Hippocampal formation (tissue), 2 donors: ENCODE results near the gene GALNT9.
"Not testable (repeated sequence)": the region's sequence is repeated elsewhere in the genome, so short reads cannot be mapped to it uniquely, and the experiment has no call there.

ENCODE experiments used
- DNase-seq, 2 donors: peaks; one replicate each; lab custom pipeline; 2025; lab: John Stamatoyannopoulos, UW

GALNT9 gene

DNA sequence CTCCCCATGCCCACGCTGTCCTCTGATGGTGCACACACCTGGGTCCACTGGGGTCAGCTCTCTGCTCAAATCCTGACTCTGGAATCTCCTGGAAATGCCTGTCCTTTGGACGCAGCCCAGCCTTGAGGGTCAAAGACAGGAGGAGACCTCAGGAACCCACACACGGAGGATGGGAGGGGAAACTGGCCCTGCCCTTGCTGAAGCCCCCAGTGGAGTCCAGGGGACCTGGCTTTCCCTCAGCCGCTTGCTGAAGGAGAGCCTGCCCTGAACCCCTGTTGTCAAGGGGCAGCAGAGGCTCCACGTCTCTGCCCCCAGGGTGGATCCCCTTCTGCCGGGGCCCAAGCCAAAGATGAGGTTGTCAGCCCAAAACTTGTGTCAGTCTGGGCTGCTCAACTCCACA lies 16.9 kb downstream of the GALNT9 start:
- no peak for DNase-seq

- no peak for DNase-seq
Observed at GRCh38 chr12:132311201-132311915, 18.0 kb downstream of the GALNT9 start.

DNA sequence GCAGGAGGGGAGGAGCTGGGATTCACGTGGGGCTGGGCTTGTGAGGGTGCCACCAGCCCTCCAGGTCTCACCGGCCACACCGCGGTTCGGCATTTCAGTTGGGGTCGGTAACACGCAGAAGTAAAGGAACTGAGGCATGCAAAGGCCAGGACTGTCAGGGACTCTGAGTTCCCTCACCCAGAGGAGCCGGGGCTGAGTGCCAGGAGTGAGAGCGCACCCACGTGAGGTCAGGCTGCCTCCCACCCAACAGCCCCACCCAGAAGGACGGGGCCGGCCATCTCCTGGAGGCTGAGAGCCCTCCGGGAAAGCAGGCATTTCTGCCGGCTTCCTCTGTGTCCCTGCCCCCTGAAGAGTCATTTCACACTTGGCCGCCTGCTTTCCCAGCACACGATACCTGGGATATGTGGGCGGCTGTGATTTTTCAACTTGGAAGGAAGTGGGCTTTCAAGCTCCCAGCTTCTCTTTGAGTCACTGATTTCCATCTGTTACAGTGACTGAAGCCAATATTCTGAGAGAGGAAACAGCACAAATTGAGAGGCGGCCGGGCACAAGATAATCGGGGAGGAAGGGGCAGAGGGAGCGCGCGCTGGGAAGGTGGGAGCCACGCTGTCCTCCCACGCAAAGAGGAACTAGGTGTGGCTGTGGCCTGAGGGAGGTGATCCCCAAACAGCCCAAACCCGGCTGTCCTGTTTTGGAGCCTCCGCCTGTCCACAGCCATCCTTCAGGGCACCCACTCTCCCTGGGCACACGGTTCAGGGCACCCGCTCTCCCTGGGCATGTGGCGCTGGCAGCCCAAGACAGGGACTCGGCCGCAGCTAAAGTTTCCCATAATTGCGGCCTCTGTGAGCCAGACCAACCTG lies 19.0 kb downstream of the GALNT9 start:
- DNase-seq: peak in 1 of 2 donors; percentile 16

DNA sequence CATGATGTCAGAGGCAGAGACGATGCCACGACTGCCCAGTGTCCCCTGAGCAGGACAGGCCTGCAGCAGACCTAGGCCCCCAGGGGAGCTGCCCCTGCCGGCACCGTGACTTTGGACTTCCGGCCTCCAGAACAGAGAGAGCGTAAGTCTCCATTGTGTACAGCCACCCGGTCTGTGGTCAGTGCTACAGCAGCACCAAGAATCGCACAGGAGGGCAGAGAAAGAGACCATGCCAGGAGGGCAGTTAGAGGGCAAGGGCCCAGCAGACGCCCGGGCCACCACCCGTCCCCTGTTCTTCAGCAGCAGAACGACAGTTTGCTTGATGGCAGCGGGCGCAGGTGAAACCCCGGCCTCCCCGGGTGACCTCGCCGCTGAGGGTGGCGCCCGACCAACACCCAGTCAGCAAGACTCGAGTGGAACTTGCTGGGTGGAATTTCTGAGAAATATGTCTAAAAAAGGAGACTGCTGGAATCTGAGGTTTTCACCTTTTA lies 19.7 kb downstream of the GALNT9 start:
- no peak for DNase-seq

DNA sequence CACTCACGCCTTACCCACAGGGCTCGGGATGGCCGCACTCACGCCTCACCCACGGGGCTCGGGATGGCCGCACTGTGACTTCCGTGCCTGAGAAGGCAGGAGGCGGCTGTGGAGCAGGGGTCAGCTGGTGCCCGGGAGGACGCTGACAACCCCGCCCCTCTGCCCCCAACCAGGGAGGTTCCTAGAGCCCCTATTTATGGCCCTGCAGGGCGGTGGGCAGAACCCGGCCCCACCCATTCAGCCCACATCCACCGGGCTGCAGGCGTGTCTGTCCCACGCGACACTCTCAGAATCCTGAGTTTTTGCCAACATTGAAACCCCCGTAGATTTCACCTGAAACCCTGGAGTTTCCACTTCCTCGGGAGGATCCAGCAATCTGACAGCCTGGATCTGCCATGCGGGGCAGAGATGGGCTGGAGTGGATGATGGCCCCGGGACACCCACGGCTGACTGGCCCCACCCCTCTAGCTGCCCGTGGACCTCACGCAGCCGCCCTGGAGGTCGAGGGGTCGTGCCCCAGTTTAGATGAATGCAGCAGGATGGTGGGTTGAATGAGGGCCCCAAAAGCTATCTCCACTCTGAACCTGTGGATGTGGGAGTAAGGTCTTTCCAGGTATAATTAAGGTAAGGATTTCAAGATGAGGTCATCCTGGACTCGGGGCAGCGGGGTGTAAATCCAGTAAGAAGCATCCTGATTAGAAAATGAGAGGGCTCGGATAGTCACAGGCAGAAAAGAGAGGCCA lies 20.4 kb downstream of the GALNT9 start:
- no peak for DNase-seq

DNA sequence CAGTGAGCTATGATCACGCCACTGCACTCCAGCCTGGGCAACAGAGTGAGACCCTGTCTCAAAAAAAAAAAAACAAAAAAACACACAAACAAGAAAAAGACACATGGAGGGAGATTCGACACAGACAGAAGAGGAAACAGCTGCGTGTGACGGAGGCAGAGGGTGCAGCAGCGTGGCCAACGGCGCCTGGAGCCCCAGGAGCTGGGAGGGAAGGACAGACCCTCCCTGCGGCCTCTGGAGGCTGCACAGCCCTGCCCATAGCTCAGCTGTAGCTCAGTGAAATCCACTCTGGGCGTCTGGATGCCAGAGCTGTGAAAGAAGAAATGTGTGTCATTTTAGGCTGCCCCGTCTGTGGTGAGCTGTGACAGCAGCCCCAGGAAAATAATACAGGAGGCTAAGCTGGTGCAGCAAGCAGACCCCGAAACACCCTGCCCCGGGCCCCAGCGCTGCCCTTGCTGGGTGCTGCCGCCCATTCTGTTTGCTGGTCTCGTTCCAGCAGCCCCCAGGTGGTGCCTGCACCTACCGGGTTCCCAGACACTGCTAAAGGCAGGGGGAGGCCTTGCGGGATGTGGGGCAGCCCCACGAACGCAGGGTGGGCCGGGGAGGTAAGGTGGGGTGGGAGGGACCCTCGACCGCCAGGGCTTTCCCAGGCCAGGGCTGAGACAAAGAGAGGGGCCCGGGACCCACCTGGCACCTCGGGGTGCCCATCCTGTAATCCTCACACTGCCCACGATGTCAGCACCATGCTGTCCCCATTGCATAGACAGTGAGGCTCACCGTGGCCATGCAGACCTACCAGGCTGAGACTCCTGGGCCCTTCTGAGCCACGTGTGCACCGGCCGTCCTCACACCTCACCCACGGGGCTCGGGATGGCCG lies 21.2 kb downstream of the GALNT9 start:
- DNase-seq: no peak

DNA sequence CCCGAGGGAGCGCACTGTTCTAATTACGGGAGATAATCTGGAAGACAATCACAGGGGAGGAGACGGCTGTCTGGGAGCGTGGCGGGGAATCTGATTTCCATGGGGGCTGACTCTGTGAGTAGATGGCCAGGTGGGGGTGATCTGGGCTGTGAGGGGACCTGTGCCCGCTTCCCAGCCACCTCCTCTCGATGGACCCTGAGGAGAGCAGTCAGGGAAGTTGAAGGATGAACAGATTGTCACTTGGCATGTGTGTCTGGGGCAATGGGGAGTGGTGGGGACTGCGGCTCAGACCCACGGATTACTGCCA lies 22.6 kb downstream of the GALNT9 start:
- DNase-seq: no peak

DNA sequence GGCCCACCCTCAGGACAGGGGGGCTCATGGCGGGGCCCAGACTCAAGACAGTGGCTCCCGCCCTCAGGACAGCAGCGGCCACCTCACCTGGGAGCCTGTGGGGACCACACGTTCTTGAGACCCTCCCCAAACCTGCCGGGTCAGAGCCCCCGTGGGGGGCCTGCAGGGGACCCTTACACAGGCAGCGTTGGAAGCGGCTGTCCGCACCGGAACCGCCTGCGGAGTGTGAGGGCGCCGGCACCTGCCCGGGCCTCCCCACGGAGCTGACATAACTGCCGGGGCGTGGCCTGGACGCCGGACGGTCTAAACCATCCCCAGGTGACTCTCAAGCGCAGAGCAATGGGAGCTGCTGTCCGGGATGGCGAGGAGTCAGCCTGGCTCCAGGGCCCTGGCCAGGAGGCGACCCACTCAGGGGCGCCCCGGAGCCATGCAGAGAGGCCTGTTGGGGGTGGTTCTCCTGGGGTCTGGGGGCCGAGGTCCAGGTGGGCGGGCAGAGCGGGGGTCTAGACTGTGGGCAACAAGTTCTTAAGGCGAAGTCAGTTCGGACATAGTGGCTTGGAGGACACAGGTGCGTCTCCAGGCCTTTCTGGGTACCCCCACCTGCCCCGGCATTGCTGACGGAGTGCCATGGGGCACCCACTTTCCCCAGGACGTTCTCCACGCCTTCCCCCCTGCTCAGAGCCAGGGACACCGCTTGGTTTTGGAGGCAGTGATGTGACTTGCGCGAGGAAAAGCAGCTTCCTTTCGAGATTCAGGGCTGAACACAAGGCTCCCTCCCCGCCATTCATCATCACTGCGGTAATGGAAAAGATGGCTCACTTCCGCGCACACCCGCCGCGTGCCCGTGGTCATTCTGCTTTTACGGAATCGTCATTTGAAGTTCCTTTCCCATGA lies 23.2 kb downstream of the GALNT9 start:
- DNase-seq: no peak

DNA sequence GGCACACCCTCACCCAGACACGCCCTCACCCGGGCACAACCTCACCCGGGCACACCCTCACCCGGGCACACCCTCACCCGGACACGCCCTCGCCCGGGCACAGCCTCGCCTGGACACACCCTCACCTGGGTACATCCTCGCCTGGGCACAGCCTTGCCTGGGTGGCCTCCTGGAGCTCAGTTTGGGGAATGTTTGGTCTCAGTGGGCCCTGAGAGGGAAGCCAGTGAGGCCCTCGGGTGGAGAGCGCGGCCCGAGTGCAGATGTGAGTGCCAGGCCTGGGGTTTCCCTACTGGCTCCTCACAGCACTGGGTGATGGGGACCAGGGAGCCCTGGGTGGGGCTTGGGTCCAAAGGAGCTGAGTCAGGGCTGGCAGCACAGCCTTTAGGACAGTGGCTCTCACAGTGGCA lies 23.8 kb downstream of the GALNT9 start:
- no peak for DNase-seq

GRCh38 chr12:132304866-132305265 lies 24.5 kb downstream of the GALNT9 start:
- DNase-seq: not testable (repeated sequence)

DNA sequence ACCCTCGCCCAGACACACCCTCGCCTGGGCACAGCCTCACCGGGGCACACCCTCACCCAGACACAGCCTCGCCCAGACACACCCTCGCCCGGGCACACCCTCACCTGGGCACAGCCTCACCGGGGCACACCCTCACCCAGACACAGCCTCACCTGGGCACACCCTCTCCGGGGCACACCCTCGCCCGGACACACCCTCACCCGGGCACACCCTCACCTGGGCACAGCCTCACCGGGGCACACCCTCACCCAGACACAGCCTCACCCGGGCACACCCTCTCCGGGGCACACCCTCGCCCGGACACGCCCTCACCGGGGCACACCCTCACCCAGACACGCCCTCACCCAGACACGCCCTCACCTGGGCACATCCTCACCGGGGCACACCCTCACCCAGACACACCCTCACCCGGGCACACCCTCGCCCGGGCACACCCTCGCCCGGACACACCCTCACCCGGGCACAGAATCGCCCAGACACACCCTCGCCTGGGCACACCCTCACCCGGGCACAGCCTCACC lies 25.5 kb downstream of the GALNT9 start:
- DNase-seq: not testable (repeated sequence)

DNA sequence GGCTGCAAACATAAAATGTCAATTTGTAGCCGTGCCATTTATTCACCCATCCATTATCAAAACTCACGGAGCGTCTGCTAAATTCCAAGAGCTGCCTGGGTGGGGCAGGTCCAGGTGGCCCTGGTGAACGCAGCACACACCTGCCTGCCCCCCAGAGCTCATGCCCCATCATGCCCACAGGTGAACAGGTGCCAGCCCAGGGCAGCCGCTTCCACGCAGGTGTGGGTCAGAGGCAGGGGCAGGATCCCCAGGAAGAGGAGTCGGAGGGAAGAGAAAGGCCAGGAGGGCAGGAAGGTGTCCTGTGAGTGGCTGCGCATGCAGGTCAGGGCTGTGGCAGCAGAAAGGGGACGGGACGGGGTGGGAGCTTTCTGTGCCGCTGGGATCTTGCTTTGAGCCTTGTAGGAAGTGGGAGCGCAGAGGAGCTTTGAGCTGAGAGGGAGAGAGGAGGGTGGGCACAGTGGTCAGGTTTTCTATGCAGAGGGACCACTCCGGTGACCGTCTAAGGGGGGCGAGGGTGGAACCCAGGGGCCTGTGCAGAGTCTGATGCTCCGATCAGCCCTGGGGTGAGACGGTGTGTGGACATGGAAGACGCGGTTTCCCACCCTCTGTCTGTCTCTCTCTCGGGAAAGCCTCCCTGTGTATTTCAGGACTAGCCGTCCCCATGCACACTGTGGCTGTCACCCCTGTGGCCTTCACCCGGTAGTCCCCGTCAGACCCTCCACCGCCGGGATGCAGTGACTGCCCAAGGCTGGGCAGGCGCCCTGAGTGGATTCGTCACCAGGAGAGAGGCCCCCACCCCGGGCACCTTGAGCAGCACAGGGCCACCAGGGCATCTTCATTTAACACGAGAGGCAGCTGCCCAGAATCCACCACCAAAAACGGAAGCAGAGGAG lies 26.7 kb downstream of the GALNT9 start:
- DNase-seq: no peak

- DNase-seq: no peak
Observed at GRCh38 chr12:132300789-132301722, 28.3 kb downstream of the GALNT9 start.

- no peak for DNase-seq
Observed at GRCh38 chr12:132296063-132296462, 33.3 kb downstream of the GALNT9 start.

DNA sequence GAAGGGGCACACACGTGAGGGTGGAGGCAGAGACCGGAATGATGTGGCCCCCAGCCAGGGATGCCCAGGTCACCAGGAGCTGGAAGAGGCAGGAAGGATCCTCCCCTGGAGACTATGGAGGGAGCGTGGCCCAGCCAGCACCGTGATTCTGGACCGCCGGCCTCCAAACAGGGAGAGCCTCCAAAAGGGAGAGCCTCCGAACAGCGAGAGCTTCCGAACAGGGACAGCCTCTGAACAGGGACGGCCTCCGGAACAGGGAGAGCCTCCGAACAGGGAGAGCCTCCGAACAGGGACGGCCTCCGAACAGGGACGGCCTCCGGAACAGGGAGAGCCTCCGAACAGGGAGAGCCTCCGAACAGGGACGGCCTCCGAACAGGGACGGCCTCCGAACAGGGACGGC lies 33.8 kb downstream of the GALNT9 start:
- not testable (repeated sequence) for DNase-seq

DNA sequence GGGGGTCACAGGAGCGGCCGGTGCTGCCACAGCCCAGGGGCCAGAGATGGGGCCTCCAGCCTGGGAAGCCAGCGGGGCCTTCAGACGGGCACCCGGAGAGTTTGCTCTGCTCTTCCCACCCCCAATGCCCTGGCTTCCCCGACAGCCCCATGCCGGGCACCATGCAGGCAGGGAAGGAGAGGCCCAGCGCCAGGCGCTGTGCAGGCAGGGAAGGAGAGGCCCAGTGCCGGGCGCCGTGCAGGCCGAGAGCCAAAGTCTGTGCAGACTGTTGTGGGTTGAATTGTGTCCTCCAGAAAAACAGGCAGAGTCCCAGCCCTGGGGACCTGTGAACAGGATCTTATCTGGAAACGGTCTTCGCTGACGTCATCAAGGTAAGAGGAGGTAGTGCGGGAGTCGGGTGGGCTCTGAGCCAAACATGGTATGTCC lies 34.3 kb downstream of the GALNT9 start:
- DNase-seq: no peak

GRCh38 chr12:132294121-132295034 lies 35.0 kb downstream of the GALNT9 start:
- no peak for DNase-seq
